Occipital lobe (tissue), 2 donors: ENCODE data around the gene CIAO1. TPM values are rescaled to one million over a fixed set of nuclear protein-coding genes. Genes with fewer than 3 reads are reported as not detected.
"Not testable (repeated sequence)": the region's sequence is repeated elsewhere in the genome, so short reads cannot be mapped to it uniquely, and the experiment has no call there.

Source experiments
- DNase-seq: peaks from one replicate; lab custom pipeline; 2025; lab: John Stamatoyannopoulos, UW
- total RNA-seq: library from RNA; depleted of rRNA; stranded (reverse); fragments of >200 nt; gene quantifications from one replicate; pipeline ENCODE4 v1.2.3, GENCODE V29; 2014

CIAO1 gene
- 80.3 TPM for total RNA-seq

- peak; percentile 98 for DNase-seq
Observed at GRCh38 chr2:96265840-96266679, at the start of gene CIAO1, which contains the start of gene TMEM127. TSS of gene CIAO1 (plus strand) at chr2:96266225. CDS start at chr2:96266351, 126 bp downstream. TSS of gene TMEM127 (minus strand) at chr2:96265997. CDS start at chr2:96265381, 616 bp downstream.

DNA sequence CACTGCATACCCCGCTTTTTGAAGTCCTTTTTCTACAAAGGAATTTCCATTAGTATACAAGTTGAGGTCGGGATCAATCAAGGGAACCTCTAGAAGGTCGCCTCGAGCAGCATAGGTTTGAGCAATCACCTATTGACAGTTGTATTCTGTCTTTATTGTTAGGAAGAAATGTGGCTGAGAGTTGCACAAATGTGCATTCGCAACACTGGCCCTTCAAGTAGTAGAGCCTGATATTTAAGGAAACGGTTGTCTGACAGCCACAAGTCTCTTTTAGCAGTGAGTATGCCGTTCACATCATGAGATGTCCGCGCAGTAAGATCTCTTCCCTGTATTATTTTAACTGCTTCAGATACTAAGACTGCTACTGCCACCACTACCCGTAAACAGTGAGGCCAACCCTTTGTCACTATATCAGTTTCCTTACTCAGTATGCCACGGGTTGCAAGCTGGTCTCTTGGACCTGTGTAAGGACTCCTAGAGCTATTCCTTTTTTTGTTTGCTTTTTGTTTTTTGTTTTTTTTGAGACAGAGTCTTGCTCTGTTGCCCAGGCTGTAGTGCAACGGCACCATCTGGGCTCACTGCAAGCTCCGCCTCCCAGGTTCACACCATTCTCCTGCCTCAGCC is 47.4 kb upstream of the CIAO1 start:
- no peak for DNase-seq

DNA sequence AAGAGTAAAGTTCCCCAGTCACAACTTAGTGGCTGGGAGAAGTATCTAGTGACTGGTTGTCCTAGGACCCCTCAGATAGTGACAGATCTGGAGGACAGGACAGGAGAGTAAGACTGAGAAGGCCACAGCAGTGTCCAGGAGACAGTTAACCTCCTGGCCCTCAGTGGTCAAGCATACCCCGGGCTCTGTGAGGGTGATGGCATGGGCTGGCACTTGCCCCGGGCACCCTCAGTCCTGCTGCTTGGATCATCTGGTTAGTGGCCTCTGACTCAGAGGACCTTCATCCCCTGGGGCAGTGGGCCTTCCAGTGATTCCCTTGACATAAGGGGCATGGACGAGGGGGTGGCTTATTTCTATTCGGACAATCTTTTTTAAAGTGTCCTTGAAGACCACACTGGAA is 46.1 kb upstream of the CIAO1 start:
- not testable (repeated sequence) for DNase-seq

DNA sequence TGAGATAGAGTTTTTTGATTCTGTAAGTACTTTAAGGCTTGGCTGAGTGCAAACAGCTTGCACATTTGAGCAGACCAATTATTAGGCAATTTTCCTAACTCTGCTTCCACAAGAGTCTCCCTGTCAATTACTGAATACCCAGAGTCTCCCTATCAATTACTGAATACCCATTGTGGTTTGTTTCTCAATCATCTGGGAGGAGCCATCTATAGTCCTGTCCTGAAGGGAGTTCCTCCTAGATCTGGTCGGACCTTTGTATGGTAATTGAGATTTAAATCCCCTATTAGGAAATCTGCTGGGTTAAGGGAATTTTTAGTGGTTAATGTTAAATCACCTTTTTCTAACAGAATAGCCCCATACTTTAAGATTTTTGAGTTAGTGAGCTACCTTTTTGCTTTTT is 44.9 kb upstream of the CIAO1 start:
- not testable (repeated sequence) for DNase-seq

- DNase-seq = no peak
Observed at GRCh38 chr2:96225016-96225533, 41.0 kb upstream of the CIAO1 start.

GRCh38 chr2:96231316-96231715 is 34.7 kb upstream of the CIAO1 start:
- no peak for DNase-seq

DNA sequence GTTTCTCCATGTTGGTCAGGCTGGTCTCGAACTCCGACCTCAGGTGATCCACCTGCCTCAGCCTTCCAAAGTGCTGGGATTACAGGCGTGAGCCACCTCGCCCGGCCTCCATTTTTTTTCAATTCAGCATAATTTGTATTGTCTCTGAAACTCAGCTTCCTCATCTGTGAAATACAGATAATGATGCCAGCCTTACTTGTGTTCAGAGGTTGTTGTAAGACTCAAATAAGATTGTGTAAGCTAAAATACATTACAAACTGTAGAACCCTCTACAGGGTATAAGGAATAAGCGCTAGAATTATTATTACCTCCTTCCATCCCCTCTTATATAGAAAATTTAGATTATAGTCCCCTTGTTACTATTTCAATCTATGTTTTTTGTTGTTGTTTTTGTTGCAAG is 32.6 kb upstream of the CIAO1 start:
- no peak for DNase-seq

GRCh38 chr2:96233880-96234316 is 32.1 kb upstream of the CIAO1 start:
- no peak for DNase-seq

GRCh38 chr2:96236882-96237281 is 29.1 kb upstream of the CIAO1 start:
- DNase-seq = no peak

GRCh38 chr2:96238266-96238665 is 27.8 kb upstream of the CIAO1 start:
- no peak for DNase-seq

DNA sequence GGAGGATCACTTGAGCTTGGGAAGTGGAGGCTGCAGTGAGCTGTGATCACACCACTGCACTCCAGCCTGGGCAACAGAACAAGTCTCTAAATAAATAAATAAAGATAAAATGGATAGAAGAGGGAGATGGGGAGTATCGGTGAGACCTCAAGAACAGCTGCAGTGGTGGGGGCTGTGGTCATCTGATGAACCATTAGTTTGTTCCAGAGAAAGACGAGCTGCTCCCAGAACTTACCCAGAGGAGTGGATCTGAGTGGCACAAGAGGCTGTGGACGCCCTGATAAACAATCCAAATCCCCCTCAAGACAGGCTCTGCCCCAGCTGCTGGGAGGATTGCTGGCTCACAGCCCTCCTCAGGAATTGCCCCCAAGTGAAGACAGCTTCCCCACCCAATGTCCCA is 26.9 kb upstream of the CIAO1 start:
- DNase-seq = no peak

DNA sequence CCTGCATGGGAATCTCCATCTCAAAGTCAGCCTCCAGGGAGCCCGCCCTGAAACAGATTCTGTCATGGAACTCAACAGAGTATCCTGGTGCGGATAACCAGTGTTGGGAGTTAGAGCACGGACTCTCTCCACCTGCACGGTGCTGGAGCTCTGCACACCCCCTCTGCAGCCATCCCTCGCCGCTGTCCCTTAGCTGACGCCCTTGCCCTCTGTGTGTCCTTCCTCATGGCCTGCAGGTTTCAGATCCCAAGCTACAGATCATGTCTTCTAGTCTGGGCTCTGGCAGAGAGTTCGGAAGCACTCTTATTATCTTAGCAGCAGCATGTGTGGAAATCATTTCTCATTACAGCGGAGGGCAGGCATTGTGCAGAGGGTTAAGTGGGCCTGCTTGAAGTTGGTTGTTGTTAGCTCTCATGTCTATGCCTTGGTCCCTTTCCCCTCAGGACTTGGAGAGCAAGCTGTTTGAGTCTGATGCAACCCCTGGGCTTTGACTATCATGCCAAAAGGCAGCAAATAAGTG is 26.2 kb upstream of the CIAO1 start:
- DNase-seq = no peak

DNA sequence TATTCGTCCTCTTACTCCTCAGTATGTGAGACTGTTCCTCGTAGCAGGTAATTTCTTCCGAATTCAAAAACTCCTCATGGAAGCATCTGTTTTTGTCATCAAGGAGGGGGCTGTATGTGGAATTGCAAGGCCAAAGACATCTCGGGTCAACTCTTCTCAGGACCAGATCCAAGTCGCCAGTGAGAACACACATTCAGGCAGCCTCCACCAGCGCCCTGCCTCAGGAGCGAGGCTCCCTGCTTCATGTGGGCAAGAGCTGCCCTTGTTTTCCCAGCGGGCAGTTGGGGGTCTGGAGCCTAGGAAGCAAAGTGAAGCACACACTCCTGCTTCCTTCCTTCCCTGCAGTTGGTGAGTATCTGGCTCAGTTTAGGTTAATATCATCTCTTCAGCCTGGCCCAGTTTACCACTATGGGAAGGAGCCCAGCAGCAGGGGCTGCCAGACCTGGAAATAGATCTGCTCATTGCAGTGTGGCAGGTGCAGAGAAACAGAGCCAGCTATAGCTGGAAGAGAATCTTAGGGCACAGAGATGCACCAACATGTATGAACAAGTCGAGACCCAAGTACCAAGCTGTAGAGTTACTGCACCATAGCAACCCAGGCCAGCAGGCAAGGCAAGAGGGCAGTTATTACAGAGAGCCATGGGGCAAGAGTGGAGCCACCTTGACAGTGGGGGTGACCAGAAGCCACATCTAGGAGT is 25.5 kb upstream of the CIAO1 start:
- DNase-seq = no peak

- no peak for DNase-seq
Observed at GRCh38 chr2:96241227-96241626, 24.8 kb upstream of the CIAO1 start.

- no peak for DNase-seq
Observed at GRCh38 chr2:96241900-96242611, 24.0 kb upstream of the CIAO1 start.

DNA sequence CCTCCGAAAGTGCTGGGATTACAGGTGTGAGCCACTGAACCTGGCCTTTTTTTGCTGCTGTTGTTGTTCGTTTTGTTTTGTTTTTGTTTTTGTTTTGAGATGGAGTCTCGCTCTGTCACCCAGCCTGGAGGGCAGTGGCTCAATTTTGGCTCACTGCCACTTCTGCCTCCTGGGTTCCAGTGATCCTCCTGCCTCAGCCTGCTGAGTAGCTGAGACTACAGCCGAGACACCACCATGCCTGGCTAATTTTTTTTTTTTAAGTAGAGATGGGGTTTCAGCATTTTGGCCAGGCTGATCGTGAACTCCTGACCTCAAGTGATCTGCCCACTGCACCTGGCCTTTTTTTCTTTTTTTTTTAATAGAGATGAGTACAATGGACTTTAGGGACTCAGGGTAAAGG is 22.2 kb upstream of the CIAO1 start:
- DNase-seq = no peak

- no peak for DNase-seq
Observed at GRCh38 chr2:96245609-96246390, 20.2 kb upstream of the CIAO1 start.

GRCh38 chr2:96247009-96247408 is 19.0 kb upstream of the CIAO1 start:
- DNase-seq = no peak

DNA sequence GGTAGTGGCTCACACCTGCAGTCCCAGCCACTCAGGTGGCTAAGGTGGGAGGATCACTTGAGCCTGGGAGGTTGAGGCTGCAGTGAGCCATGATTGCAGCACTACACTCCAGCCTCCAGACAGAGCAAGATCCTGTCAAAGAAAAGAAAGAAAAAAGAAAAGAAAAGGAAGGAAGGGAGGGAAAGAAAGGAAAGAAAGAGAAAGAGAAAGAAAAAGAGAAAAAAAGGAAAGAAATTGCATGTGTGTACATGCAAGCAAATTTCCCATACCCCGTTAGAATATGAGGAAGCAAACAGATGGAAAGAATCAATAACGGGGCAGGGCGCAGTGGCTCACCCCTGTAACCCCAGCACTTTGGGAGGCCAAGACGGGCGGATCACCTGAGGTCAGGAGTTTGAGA is 18.1 kb upstream of the CIAO1 start:
- DNase-seq = no peak

DNA sequence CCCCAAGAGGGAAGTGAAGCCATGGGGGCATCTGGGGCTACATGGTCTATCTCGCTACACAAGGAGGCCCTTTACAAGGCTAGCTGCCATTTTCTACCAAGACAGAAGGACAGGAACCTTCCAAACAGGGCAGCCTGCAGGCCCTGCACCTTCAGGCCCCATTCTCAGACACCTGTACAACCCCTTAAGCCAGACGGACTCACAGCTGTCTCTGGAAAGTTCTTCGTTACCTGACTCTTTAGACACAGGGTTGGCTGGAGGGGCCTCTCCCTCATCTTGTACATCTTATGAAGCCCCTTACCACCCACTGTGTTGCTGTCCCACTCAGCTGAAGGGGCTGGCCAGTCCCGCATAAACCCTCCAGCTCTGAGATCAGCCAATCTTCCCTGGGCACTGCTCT is 17.4 kb upstream of the CIAO1 start:
- no peak for DNase-seq
